Nucleus accumbens (tissue), 56 donors: ENCODE data around the gene MAPK1IP1L.

Source experiments
- DNase-seq, 56 donors: peaks; one replicate each; lab custom pipeline; 2025; lab: John Stamatoyannopoulos, UW

The MAPK1IP1L gene

DNA sequence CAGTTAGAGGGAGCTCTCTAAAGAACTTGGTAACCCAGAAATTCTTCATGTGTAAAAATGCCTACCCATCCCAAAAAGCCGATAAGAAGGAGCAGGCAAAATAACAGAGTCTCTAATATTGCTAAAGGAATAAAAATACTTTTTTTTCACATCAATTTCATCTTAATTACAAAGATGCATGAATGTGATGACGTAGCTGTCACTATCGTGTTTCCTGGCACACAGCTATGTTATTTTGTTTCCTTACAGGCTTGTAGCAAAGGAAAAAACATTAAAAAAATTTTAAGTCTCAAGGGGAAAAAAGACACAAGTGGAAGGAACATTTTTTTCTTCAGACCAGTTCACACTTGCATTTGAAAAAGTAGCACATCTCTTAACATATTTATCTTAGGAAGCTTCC, 67.3 kb downstream of the MAPK1IP1L start:
- no peak for DNase-seq
